IMR-90 (cell line): ENCODE data around the gene POLR2I. TPM values are rescaled to one million over a fixed set of nuclear protein-coding genes. Genes with fewer than 3 reads are reported as not detected.

Source experiments
- ATAC-seq: fragments of 200-7000 bp; cut with Tn5 transposase; 2 replicates; pipeline ENCODE4 v1.9.1; 2020; ENCODE audit warnings: low read depth, mild to moderate bottlenecking, moderate library complexity
- BruUV-seq: library from RNA; stranded (reverse); fragments of 400-500 nt; replicated peaks from 2 replicates; lab custom pipeline; 2021; lab: Mats Ljungman, UMichigan
- CTCF ChIA-PET: fragments of 300-600 bp; formaldehyde crosslinking; extraction: SDS; loops from one replicate; lab custom pipeline; 2021; ENCODE audit warnings: antibody characterized with exemption; lab: Yijun Ruan, JAX
- POLR2A ChIA-PET: fragments of 300-600 bp; sonication (Branson Sonifier 250); formaldehyde crosslinking; loops from one replicate; lab custom pipeline; 2022; ENCODE audit warnings: antibody characterized with exemption; ENCODE audit not compliant: unreplicated experiment; lab: Charles Lee
- DNase-seq: peaks from one replicate; pipeline ENCODE4 v3.0.0; 2013
- H2AFZ ChIP-seq: replicated peaks from 2 replicates; pipeline ENCODE3; 2013; ENCODE audit warnings: low read length, mild to moderate bottlenecking; ENCODE audit not compliant: poor library complexity
- H2AK5ac ChIP-seq: 2 replicates; pipeline ENCODE4 v1.6.1; 2013; ENCODE audit warnings: low read depth, low read length, inconsistent platforms
- H2AK9ac ChIP-seq: replicated peaks from 2 replicates; pipeline ENCODE3; 2013; ENCODE audit warnings: mild to moderate bottlenecking, low read depth, low read length, moderate library complexity; ENCODE audit not compliant: poor library complexity
- H2BK120ac ChIP-seq: 2 replicates; pipeline ENCODE4 v1.6.1; 2013; ENCODE audit warnings: low read depth, low read length, inconsistent platforms
- H2BK15ac ChIP-seq: 3 replicates; pipeline ENCODE4 v1.6.1; 2013; ENCODE audit warnings: low read depth, low read length, inconsistent platforms
- H2BK20ac ChIP-seq: 2 replicates; pipeline ENCODE4 v1.6.1; 2013; ENCODE audit warnings: low read depth, mild to moderate bottlenecking, inconsistent platforms, low read length, moderate library complexity
- H2BK5ac ChIP-seq: 2 replicates; pipeline ENCODE4 v1.6.1; 2013; ENCODE audit warnings: mild to moderate bottlenecking, low read depth, low read length, inconsistent platforms; ENCODE audit not compliant: poor library complexity, severe bottlenecking
- H3K14ac ChIP-seq: replicated peaks from 2 replicates; pipeline ENCODE4 v1.6.1; 2013; ENCODE audit warnings: low read depth, low read length, inconsistent platforms
- H3K18ac ChIP-seq: 2 replicates; pipeline ENCODE4 v1.6.1; 2013; ENCODE audit warnings: low read depth, low read length, control low read depth
- H3K23ac ChIP-seq: 2 replicates; pipeline ENCODE4 v1.6.1; 2013; ENCODE audit warnings: low read depth, low read length, inconsistent platforms
- H3K27ac ChIP-seq: 2 replicates; pipeline ENCODE4 v1.5.1; 2013; ENCODE audit warnings: mild to moderate bottlenecking, control low read depth, low read length; ENCODE audit not compliant: insufficient read depth
- H3K27me3 ChIP-seq: 2 replicates; pipeline ENCODE4 v1.6.1; 2013; ENCODE audit warnings: low read length; ENCODE audit not compliant: control insufficient read depth, insufficient read depth
- H3K36me3 ChIP-seq: 2 replicates; pipeline ENCODE4 v1.6.1; 2013; ENCODE audit warnings: low read length, mixed read lengths; ENCODE audit not compliant: control insufficient read depth, insufficient read depth
- H3K4ac ChIP-seq: 2 replicates; pipeline ENCODE4 v1.6.1; 2013; ENCODE audit warnings: low read depth, low read length, inconsistent platforms
- H3K4me1 ChIP-seq: 2 replicates; pipeline ENCODE4 v1.6.1; 2013; ENCODE audit warnings: low read length, mixed read lengths; ENCODE audit not compliant: control insufficient read depth, insufficient read depth
- H3K4me2 ChIP-seq: 2 replicates; pipeline ENCODE4 v1.6.1; 2013; ENCODE audit warnings: low read depth, mild to moderate bottlenecking, control low read depth, low read length, moderate library complexity
- H3K4me3 ChIP-seq: 2 replicates; pipeline ENCODE4 v1.5.1; 2013; ENCODE audit warnings: low read depth, mild to moderate bottlenecking, control low read depth, low read length, moderate library complexity; ENCODE audit not compliant: insufficient read depth
- H3K56ac ChIP-seq: 2 replicates; pipeline ENCODE4 v1.6.1; 2013; ENCODE audit warnings: low read length, inconsistent platforms; ENCODE audit not compliant: insufficient read depth; ENCODE audit errors: extremely low read depth
- H3K79me1 ChIP-seq, 2 experiments: 2 replicates each; pipeline ENCODE4 v1.6.1; 2013; ENCODE audit warnings: low read length in 2 of 2, inconsistent platforms in 1 of 2, low read depth in 1 of 2
- H3K9ac ChIP-seq: 2 replicates; pipeline ENCODE4 v1.6.1; 2013; ENCODE audit warnings: low read depth, low read length, control low read depth
- H3K9me1 ChIP-seq: 2 replicates; pipeline ENCODE4 v1.6.1; 2013; ENCODE audit warnings: low read length, inconsistent platforms; ENCODE audit not compliant: insufficient read depth
- H3K9me3 ChIP-seq: 2 replicates; pipeline ENCODE4 v1.6.1; 2013; ENCODE audit warnings: low read length; ENCODE audit not compliant: control insufficient read depth, insufficient read depth
- H4K20me1 ChIP-seq: 2 replicates; pipeline ENCODE4 v1.6.1; 2013; ENCODE audit warnings: low read length, inconsistent platforms; ENCODE audit not compliant: insufficient read depth
- H4K5ac ChIP-seq: 2 replicates; pipeline ENCODE4 v1.6.1; 2013; ENCODE audit warnings: mild to moderate bottlenecking, low read depth, low read length, control low read depth
- H4K8ac ChIP-seq, 2 experiments: 2 replicates each; pipeline ENCODE4 v1.6.1; 2013; ENCODE audit warnings: low read depth in 2 of 2, low read length in 2 of 2, control low read depth in 1 of 2, inconsistent platforms in 1 of 2
- H4K91ac ChIP-seq: 2 replicates; pipeline ENCODE4 v1.6.1; 2013; ENCODE audit warnings: low read depth, low read length, inconsistent platforms; ENCODE audit not compliant: insufficient read depth
- BHLHE40 ChIP-seq: fragments of 150-350 bp; IDR thresholded peaks from 2 replicates; pipeline ENCODE4 v1.6.1; 2016; ENCODE audit warnings: mild to moderate bottlenecking, low read depth, low read length
- CEBPB ChIP-seq: IDR thresholded peaks from 2 replicates; pipeline ENCODE4 v1.6.1; 2012; ENCODE audit warnings: low read depth, low read length, improper control_type of control experiment
- FOS ChIP-seq: fragments of 150-350 bp; IDR thresholded peaks from 2 replicates; pipeline ENCODE4 v1.6.1; 2016; ENCODE audit warnings: low read depth, low read length
- MAFK ChIP-seq: IDR thresholded peaks from 2 replicates; pipeline ENCODE4 v1.6.1; 2012; ENCODE audit warnings: low read depth, low read length, improper control_type of control experiment
- MAZ ChIP-seq: IDR thresholded peaks from 2 replicates; pipeline ENCODE4 v1.6.1; 2012; ENCODE audit warnings: low read depth, mild to moderate bottlenecking, low read length, improper control_type of control experiment, moderate library complexity, borderline replicate concordance
- MXI1 ChIP-seq: IDR thresholded peaks from 2 replicates; pipeline ENCODE4 v1.6.1; 2012; ENCODE audit warnings: low read depth, mild to moderate bottlenecking, low read length, moderate library complexity, borderline replicate concordance
- NFE2L2 ChIP-seq: fragments of 150-350 bp; IDR thresholded peaks from 2 replicates; pipeline ENCODE4 v1.6.1; 2016; ENCODE audit warnings: low read depth, mild to moderate bottlenecking, low read length
- POLR2A ChIP-seq: IDR thresholded peaks from 2 replicates; pipeline ENCODE4 v1.6.1; 2012; ENCODE audit warnings: mild to moderate bottlenecking, low read depth, low read length
- RAD21 ChIP-seq: IDR thresholded peaks from 2 replicates; pipeline ENCODE4 v1.6.1; 2012; ENCODE audit warnings: low read length, improper control_type of control experiment
- RCOR1 ChIP-seq: IDR thresholded peaks from 2 replicates; pipeline ENCODE4 v1.6.1; 2012; ENCODE audit warnings: mild to moderate bottlenecking, low read length, improper control_type of control experiment; ENCODE audit not compliant: insufficient replicate concordance
- RFX5 ChIP-seq: IDR thresholded peaks from 2 replicates; pipeline ENCODE4 v1.8.0; 2012; ENCODE audit warnings: low read depth, mild to moderate bottlenecking, low read length, moderate library complexity
- SMC3 ChIP-seq: fragments of 150-350 bp; IDR thresholded peaks from 2 replicates; pipeline ENCODE4 v1.6.1; 2016; ENCODE audit warnings: low read depth, mild to moderate bottlenecking, antibody characterized with exemption, low read length, moderate library complexity
- USF2 ChIP-seq: fragments of 150-350 bp; IDR thresholded peaks from 2 replicates; pipeline ENCODE4 v1.6.1; 2017; ENCODE audit warnings: mild to moderate bottlenecking, antibody characterized with exemption, low read length, low read depth
- WGBS, 2 experiments: methylation state at CpG; one replicate each; pipeline versions ENCODE4 v1.1.5 to v1.1.7; 2013; ENCODE audit warnings: missing lambda C conversion rate in 2 of 2; ENCODE audit not compliant: insufficient read length in 1 of 2; ENCODE audit errors: extremely low coverage in 2 of 2; 5-methylcytosine and 5-hydroxymethylcytosine counted together
- dilution Hi-C: fragments of 300-500 bp; cut with HindIII; formaldehyde crosslinking; loops from one replicate; pipeline ENCODE4 v1.14.3; 2018; ENCODE audit warnings: low sequenced_read_pairs; ENCODE audit not compliant: unreplicated experiment
- in situ Hi-C: fragments of 300-500 bp; cut with MboI; formaldehyde crosslinking; loops from 3 replicates; pipeline ENCODE4 v1.14.3; 2019; ENCODE audit warnings: low sequenced_read_pairs, inconsistent platforms, mixed read lengths
- intact Hi-C: fragments of 100-400 bp; cut with micrococcal nuclease; formaldehyde crosslinking; loops from 2 replicates; pipeline ENCODE4 v1.10.0; 2022
- polyA plus RNA-seq, 3 experiments: library from polyadenylated mRNA; depleted of rRNA; stranded (reverse); fragments of >200 nt; gene quantifications; 2 replicates each; pipeline ENCODE4 v1.2.3, GENCODE V29; 2012; ENCODE audit warnings: low replicate concordance in 1 of 3
- total RNA-seq: library from RNA; depleted of rRNA; stranded (reverse); fragments of >200 nt; gene quantifications from 2 replicates; pipeline ENCODE4 v1.2.3, GENCODE V29; 2012
- TF ChIP-seq, protein P1 (sequence below): conservative IDR thresholded peaks from 2 replicates; pipeline ENCODE4 v1.5.1; 2012; ENCODE audit warnings: mild to moderate bottlenecking, low read depth, low read length, improper control_type of control experiment
- TF ChIP-seq, protein P2 (sequence below): fragments of 150-350 bp; IDR thresholded peaks from 2 replicates; pipeline ENCODE4 v1.6.1; 2016; ENCODE audit warnings: low read depth, mild to moderate bottlenecking, low read length, moderate library complexity, borderline replicate concordance

POLR2I gene
- total and polyA plus RNA-seq, 2 of the 4 experiments (the other 2 are of a cell fraction), result 35.8 to 59.7 TPM

GRCh38 chr19:36089847-36090246 lies 24.8 kb downstream of the POLR2I start:
- no peak for TF ChIP-seq MAFK
- no peak for TF ChIP-seq POLR2A
- TF ChIP-seq BHLHE40, result no peak
- no peak for TF ChIP-seq FOS
- TF ChIP-seq RAD21, result no peak
- TF ChIP-seq RFX5, result no peak
- no peak for TF ChIP-seq SMC3
- TF ChIP-seq CEBPB, result no peak
- no peak for TF ChIP-seq USF2
- no peak for TF ChIP-seq MAZ
- TF ChIP-seq RCOR1, result no peak
- TF ChIP-seq MXI1, result no peak
- no peak for TF ChIP-seq NFE2L2
- TF ChIP-seq, protein P1, sequence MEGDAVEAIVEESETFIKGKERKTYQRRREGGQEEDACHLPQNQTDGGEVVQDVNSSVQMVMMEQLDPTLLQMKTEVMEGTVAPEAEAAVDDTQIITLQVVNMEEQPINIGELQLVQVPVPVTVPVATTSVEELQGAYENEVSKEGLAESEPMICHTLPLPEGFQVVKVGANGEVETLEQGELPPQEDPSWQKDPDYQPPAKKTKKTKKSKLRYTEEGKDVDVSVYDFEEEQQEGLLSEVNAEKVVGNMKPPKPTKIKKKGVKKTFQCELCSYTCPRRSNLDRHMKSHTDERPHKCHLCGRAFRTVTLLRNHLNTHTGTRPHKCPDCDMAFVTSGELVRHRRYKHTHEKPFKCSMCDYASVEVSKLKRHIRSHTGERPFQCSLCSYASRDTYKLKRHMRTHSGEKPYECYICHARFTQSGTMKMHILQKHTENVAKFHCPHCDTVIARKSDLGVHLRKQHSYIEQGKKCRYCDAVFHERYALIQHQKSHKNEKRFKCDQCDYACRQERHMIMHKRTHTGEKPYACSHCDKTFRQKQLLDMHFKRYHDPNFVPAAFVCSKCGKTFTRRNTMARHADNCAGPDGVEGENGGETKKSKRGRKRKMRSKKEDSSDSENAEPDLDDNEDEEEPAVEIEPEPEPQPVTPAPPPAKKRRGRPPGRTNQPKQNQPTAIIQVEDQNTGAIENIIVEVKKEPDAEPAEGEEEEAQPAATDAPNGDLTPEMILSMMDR, result no peak
- TF ChIP-seq, protein P2, sequence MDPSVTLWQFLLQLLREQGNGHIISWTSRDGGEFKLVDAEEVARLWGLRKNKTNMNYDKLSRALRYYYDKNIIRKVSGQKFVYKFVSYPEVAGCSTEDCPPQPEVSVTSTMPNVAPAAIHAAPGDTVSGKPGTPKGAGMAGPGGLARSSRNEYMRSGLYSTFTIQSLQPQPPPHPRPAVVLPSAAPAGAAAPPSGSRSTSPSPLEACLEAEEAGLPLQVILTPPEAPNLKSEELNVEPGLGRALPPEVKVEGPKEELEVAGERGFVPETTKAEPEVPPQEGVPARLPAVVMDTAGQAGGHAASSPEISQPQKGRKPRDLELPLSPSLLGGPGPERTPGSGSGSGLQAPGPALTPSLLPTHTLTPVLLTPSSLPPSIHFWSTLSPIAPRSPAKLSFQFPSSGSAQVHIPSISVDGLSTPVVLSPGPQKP, result no peak
- ChIA-PET CTCF (no interaction called here), POLR2A (no interaction called here)
- Histone ChIP-seq H2BK15ac (no peak overlapping the region), H3K9me1 (0 out of 2 replicates have a peak, but pooled peaks cover 6% of the 10 kb centered on the region), H3K23ac (no peak overlapping the region), H3K27me3 (no peaks in the 10 kb centered on the region), H2BK5ac (no peak overlapping the region), H2AK5ac (no peak overlapping the region), H3K4me3 (no peak overlapping the region), H3K4ac (no peak overlapping the region), H3K4me2 (no peak overlapping the region), H3K56ac (no peak overlapping the region), H3K14ac (no peak overlapping the region), H3K18ac (no peak overlapping the region), H4K8ac (no peak overlapping the region), H3K9me3 (no peaks in the 10 kb centered on the region), H3K27ac (no peak overlapping the region), H3K4me1 (no peaks in the 10 kb centered on the region), H2BK20ac (no peak overlapping the region), H4K5ac (no peak overlapping the region), H3K9ac (no peak overlapping the region), H2AK9ac (no peak overlapping the region), H2AFZ (no peak overlapping the region), H2BK120ac (no peak overlapping the region), H3K79me1 (no peaks in the 10 kb centered on the region), H4K91ac (no peak overlapping the region), H3K36me3 (peaks cover 18% of the 10 kb centered on the region), H4K20me1 (no peaks in the 10 kb centered on the region)
- ATAC-seq, result no peak
- intact Hi-C loops (no loop called here), in situ Hi-C loops (no loop called here), dilution Hi-C loops (no loop called here)
- DNase-seq, result no peak
- no TSS peak for BruUV-seq
- WGBS, 2 experiments, result no CpG with 5 or more reads among the region's 5 CpGs
